B cell (primary cell): ENCODE measurements around the gene XDH. TPM values are rescaled to one million over a fixed set of nuclear protein-coding genes. Genes with fewer than 3 reads are reported as not detected.

Experiments
- ATAC-seq: fragments of 200-7000 bp; cut with Tn5 transposase; one replicate; pipeline ENCODE4 v1.10.0; 2021; ENCODE audit warnings: low read depth, mild to moderate bottlenecking, moderate number of reproducible peaks, moderate library complexity
- CTCF ChIA-PET: fragments of 350-600 bp; sonication (Branson Sonifier 250); formaldehyde crosslinking; loops from one replicate; lab custom pipeline; 2021; ENCODE audit warnings: antibody characterized with exemption, inconsistent platforms; lab: Charles Lee
- POLR2A ChIA-PET: fragments of 350-600 bp; sonication (Branson Sonifier 250); formaldehyde crosslinking; loops from one replicate; lab custom pipeline; 2021; ENCODE audit warnings: antibody characterized with exemption; lab: Charles Lee
- DNase-seq: peaks from one replicate; pipeline ENCODE4 v3.0.0; 2013
- H2AFZ ChIP-seq: 2 replicates; pipeline ENCODE4 v1.6.1; 2012; ENCODE audit warnings: mild to moderate bottlenecking, low read depth, low read length; ENCODE audit not compliant: insufficient read depth, poor library complexity, severe bottlenecking
- H3K27ac ChIP-seq, 2 donors: 1 replicate in 1 of 2; 2 replicates in 1 of 2; pipeline ENCODE4 v1.5.1; 2012 to 2013; ENCODE audit warnings: low read length in 2 of 2, mild to moderate bottlenecking in 2 of 2, moderate library complexity in 1 of 2
- H3K27me3 ChIP-seq, 4 experiments: fragments of 200-600 bp in 1 of 4; sonication (generic) in 1 of 4; replicated peaks in 1 of 4; 1 replicate in 2 of 4; 2 replicates in 2 of 4; pipeline versions ENCODE4 v1.6.1 to v1.7.0; 2013 to 2016; ENCODE audit warnings: low read length in 3 of 4, mild to moderate bottlenecking in 2 of 4, mixed read lengths in 1 of 4, moderate library complexity in 1 of 4; ENCODE audit not compliant: insufficient read depth in 4 of 4, control insufficient read depth in 3 of 4; ENCODE audit errors: control extremely low read depth in 1 of 4
- H3K36me3 ChIP-seq, 2 experiments: replicated peaks in 1 of 2; 1 replicate in 1 of 2; 2 replicates in 1 of 2; pipeline versions ENCODE4 v1.6.1 to v1.7.1; 2013; ENCODE audit warnings: low read length in 1 of 2; ENCODE audit not compliant: insufficient read depth in 2 of 2, control insufficient read depth in 1 of 2; ENCODE audit errors: control extremely low read depth in 1 of 2, extremely low read depth in 1 of 2
- H3K4me1 ChIP-seq, 2 donors: fragments of 200-600 bp in 1 of 2; sonication (generic) in 1 of 2; 1 replicate in 1 of 2; 2 replicates in 1 of 2; pipeline versions ENCODE4 v1.5.1 to v1.6.1; 2013 to 2017; ENCODE audit warnings: low read length in 2 of 2; ENCODE audit not compliant: control insufficient read depth in 2 of 2, insufficient read depth in 2 of 2
- H3K4me2 ChIP-seq: replicated peaks from 2 replicates; pipeline ENCODE3; 2012; ENCODE audit warnings: mild to moderate bottlenecking, low read depth, low read length; ENCODE audit not compliant: poor library complexity, severe bottlenecking
- H3K4me3 ChIP-seq, 5 experiments: fragments of 200-600 bp in 1 of 5; sonication (generic) in 1 of 5; 1 replicate in 3 of 5; 2 replicates in 2 of 5; pipeline versions ENCODE4 v1.5.1 to v1.7.0; 2011 to 2016; ENCODE audit warnings: low read length in 4 of 5, mild to moderate bottlenecking in 4 of 5, low read depth in 2 of 5, control low read depth in 1 of 5, moderate library complexity in 1 of 5; ENCODE audit not compliant: insufficient read depth in 1 of 5; ENCODE audit errors: control extremely low read depth in 1 of 5, extremely low read depth in 1 of 5
- H3K79me2 ChIP-seq: fragments of 200-600 bp; sonication (generic); one replicate; pipeline ENCODE4 v1.6.0; 2016; ENCODE audit warnings: low read length; ENCODE audit not compliant: control insufficient read depth, insufficient read depth
- H3K9ac ChIP-seq: fragments of 200-600 bp; sonication (generic); 2 replicates; pipeline ENCODE4 v1.6.1; 2017; ENCODE audit warnings: mild to moderate bottlenecking, low read length, moderate library complexity
- H3K9me3 ChIP-seq, 3 donors: one replicate each; pipeline versions ENCODE4 v1.6.1 to v1.7.1; 2013; ENCODE audit warnings: low read length in 2 of 3; ENCODE audit not compliant: control insufficient read depth in 2 of 3, insufficient read depth in 1 of 3; ENCODE audit errors: control extremely low read depth in 1 of 3
- H4K20me1 ChIP-seq: 2 replicates; pipeline ENCODE4 v1.6.0; 2012; ENCODE audit warnings: mild to moderate bottlenecking, low read length; ENCODE audit not compliant: insufficient read depth, control insufficient read depth, poor library complexity, severe bottlenecking
- H3K27ac Mint-ChIP-seq: one replicate; pipeline ENCODE4 v1.8.0; 2021; ENCODE audit warnings: mixed read lengths
- H3K27me3 Mint-ChIP-seq: one replicate; pipeline ENCODE4 v1.8.0; 2021; ENCODE audit warnings: mixed read lengths
- H3K4me1 Mint-ChIP-seq: one replicate; pipeline ENCODE4 v1.8.0; 2021; ENCODE audit warnings: mixed read lengths
- H3K4me3 Mint-ChIP-seq: one replicate; pipeline ENCODE4 v1.8.0; 2021; ENCODE audit warnings: mixed read lengths
- H3K9me3 Mint-ChIP-seq: one replicate; pipeline ENCODE4 v1.8.0; 2022; ENCODE audit warnings: mixed read lengths; ENCODE audit not compliant: insufficient read depth
- CTCF ChIP-seq: fragments of 200-600 bp; IDR thresholded peaks from one replicate; pipeline ENCODE4 v1.8.0; 2022; ENCODE audit warnings: antibody characterized with exemption, mild to moderate bottlenecking
- EZH2 ChIP-seq: IDR thresholded peaks from 2 replicates; pipeline ENCODE4 v1.6.1; 2012; ENCODE audit warnings: borderline replicate concordance, low read depth, mild to moderate bottlenecking, moderate library complexity, low read length; ENCODE audit not compliant: insufficient read depth, poor library complexity, severe bottlenecking
- WGBS: methylation state at CpG from one replicate; pipeline ENCODE4 v1.1.5; 2013; ENCODE audit warnings: missing lambda C conversion rate; ENCODE audit not compliant: insufficient coverage; 5-methylcytosine and 5-hydroxymethylcytosine counted together
- intact Hi-C: fragments of 100-400 bp; cut with micrococcal nuclease; formaldehyde crosslinking; loops from one replicate; pipeline ENCODE4 v1.10.0; 2022
- polyA plus RNA-seq: library from polyadenylated mRNA; depleted of rRNA; stranded (reverse); fragments of >200 nt; gene quantifications from 2 replicates; pipeline ENCODE4 v1.2.3, GENCODE V29; 2012
- total RNA-seq, 2 donors: library from RNA; stranded (reverse); fragments of 120-200 nt in 1 of 2; gene quantifications; 1 replicate in 1 of 2; 2 replicates in 1 of 2; pipeline versions ENCODE4 v1.2.3 to v1.2.4, GENCODE V29; 2013 to 2022

XDH gene
- total and polyA plus RNA-seq, 2 donors (not counting 1 experiment from before 2014, with no cell fraction given) = not detected

GRCh38 chr2:31378791-31379501, 35.6 kb downstream of the XDH start:
- Mint-ChIP-seq H3K27ac (no peak overlapping the region), H3K9me3 (no peaks in the 10 kb centered on the region), H3K4me1 (no peaks in the 10 kb centered on the region), H3K4me3 (no peak overlapping the region), H3K27me3 (peaks cover 4% of the 10 kb centered on the region)
- Histone ChIP-seq H3K9me3 (no peaks in the 10 kb centered on the region), H3K36me3 (no peaks in the 10 kb centered on the region), H3K27me3 (no peaks in the 10 kb centered on the region), H3K27ac (no peak overlapping the region), H2AFZ (no peak overlapping the region), H3K9ac (no peak overlapping the region), H3K4me2 (no peak overlapping the region), H4K20me1 (no peaks in the 10 kb centered on the region), H3K4me3 (no peak overlapping the region), H3K4me1 (no peaks in the 10 kb centered on the region), H3K79me2 (no peaks in the 10 kb centered on the region)
- DNase-seq = no peak
- 92% methylated on average over 6 of the region's 6 CpGs for WGBS
- ChIA-PET POLR2A (no interaction called here), CTCF (no interaction called here)
- intact Hi-C loops = no loop called here
- TF ChIP-seq EZH2 = no peak
- no peak for TF ChIP-seq CTCF
- no peak for ATAC-seq

DNA sequence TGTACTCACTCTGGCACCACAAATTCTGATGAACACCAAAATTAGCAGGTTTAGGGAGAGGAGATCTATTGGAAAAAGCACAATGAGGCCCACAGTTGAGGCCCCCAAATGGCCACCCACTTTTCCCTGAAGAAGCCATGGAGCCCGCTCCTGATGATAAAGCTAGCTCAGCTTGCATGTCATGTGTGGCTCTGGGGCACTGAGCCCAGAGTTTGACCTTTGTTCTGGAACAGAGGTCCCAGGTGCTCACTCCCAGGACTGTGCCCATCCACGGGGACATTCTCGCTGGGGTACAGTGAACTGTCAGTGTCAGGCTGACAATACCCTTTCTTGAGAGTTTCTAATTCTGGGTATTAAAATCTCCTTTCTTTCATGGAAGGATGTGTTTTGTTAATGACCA, 36.2 kb downstream of the XDH start:
- Histone ChIP-seq H3K9me3 (no peaks in the 10 kb centered on the region), H2AFZ (no peak overlapping the region), H3K4me3 (no peak overlapping the region), H3K79me2 (no peaks in the 10 kb centered on the region), H3K4me2 (no peak overlapping the region), H3K9ac (no peak overlapping the region), H4K20me1 (no peaks in the 10 kb centered on the region), H3K27me3 (no peaks in the 10 kb centered on the region), H3K27ac (no peak overlapping the region), H3K4me1 (no peaks in the 10 kb centered on the region), H3K36me3 (no peaks in the 10 kb centered on the region)
- WGBS = 70% methylated on average over 3 of the region's 3 CpGs
- ChIA-PET POLR2A (no interaction called here), CTCF (no interaction called here)
- TF ChIP-seq EZH2 (no peak), CTCF (no peak)
- no peaks in the 10 kb centered on the region for H3K9me3 Mint-ChIP-seq
- no peaks in the 10 kb centered on the region for H3K4me1 Mint-ChIP-seq
- H3K27me3 Mint-ChIP-seq = peaks cover 4% of the 10 kb centered on the region
- no peak overlapping the region for H3K27ac Mint-ChIP-seq
- intact Hi-C loops = no loop called here
- H3K4me3 Mint-ChIP-seq = no peak overlapping the region
- ATAC-seq (no peak), DNase-seq (no peak)
